Adrenal gland (tissue), 12 donors: ENCODE data around the gene KAZALD1. TPM values are rescaled to one million over a fixed set of nuclear protein-coding genes. Genes with fewer than 3 reads are reported as not detected.
"Not testable (repeated sequence)": the region's sequence is repeated elsewhere in the genome, so short reads cannot be mapped to it uniquely, and the experiment has no call there.

ENCODE experiments used
- DNase-seq, 7 donors: peaks; one replicate each; pipeline ENCODE4 v3.0.0-alpha.2; 2019 to 2020
- H3K27ac ChIP-seq, 5 donors: fragments of 200-600 bp; sonication (generic) in 4 of 5; 1 replicate in 3 of 5; 2 replicates in 2 of 5; pipeline versions ENCODE4 v1.5.1 to v1.8.0; 2016 to 2020; ENCODE audit warnings: mild to moderate bottlenecking in 1 of 5
- H3K27me3 ChIP-seq: fragments of 200-600 bp; 2 replicates; pipeline ENCODE4 v1.8.0; 2021
- H3K36me3 ChIP-seq, 2 donors: fragments of 200-600 bp; replicated peaks in 1 of 2; 1 replicate in 1 of 2; 2 replicates in 1 of 2; pipeline versions ENCODE4 v1.5.1 to v1.8.0; 2018 to 2022
- H3K4me1 ChIP-seq, 2 donors: fragments of 200-600 bp; replicated peaks in 1 of 2; 1 replicate in 1 of 2; 2 replicates in 1 of 2; pipeline versions ENCODE4 v1.5.1 to v1.8.0; 2018 to 2021
- H3K4me3 ChIP-seq, 4 donors: fragments of 200-600 bp; sonication (generic) in 3 of 4; one replicate each; pipeline ENCODE4 v1.5.1; 2016 to 2018
- H3K9me3 ChIP-seq, 3 donors: fragments of 200-600 bp; sonication (generic) in 1 of 3; replicated peaks in 1 of 3; 1 replicate in 2 of 3; 2 replicates in 1 of 3; pipeline versions ENCODE4 v1.5.1 to v1.8.0; 2016 to 2021
- POLR2A ChIP-seq, 2 donors: fragments of 450-650 bp; IDR thresholded peaks; one replicate each; pipeline ENCODE4 v1.6.1; 2017; ENCODE audit warnings: antibody characterized with exemption in 2 of 2, mild to moderate bottlenecking in 2 of 2, moderate library complexity in 1 of 2
- WGBS, 4 donors: extraction: QIAGEN DNeasy Blood & Tissue Kit in 2 of 4; methylation state at CpG; one replicate each; pipeline versions ENCODE4 v1.1.5 to v1.1.7; 2013 to 2017; 5-methylcytosine and 5-hydroxymethylcytosine counted together
- intact Hi-C, 2 donors: fragments of 100-400 bp; cut with DNase I; formaldehyde crosslinking; loops; one replicate each; pipeline versions ENCODE4 v1.14.1 to v1.15.0; 2022 to 2023
- polyA plus RNA-seq, 3 donors: library from polyadenylated mRNA; stranded (reverse); fragments of 200-250 nt in 2 of 3; fragments of 350-450 nt in 1 of 3; fragmentation: Illumina TruSeq in 1 of 3; extraction: RNeasy Lipid Tissue Mini Kit (QIAGEN cat#74804) in 1 of 3; gene quantifications; one replicate each; pipeline ENCODE4 v1.2.3, GENCODE V29; 2013 to 2014
- total RNA-seq, 9 donors: library from RNA; depleted of rRNA in 4 of 9; stranded (reverse); fragments of >200 nt in 4 of 9; fragments of 120-200 nt in 1 of 9; fragmentation: NEBNext Ultra II Directional in 1 of 9; extraction: Animal tissue kit (Norgen Biotek cat#: 25700) in 1 of 9; gene quantifications; one replicate each; pipeline versions ENCODE4 v1.1.0 to v1.2.4, GENCODE V29; 2013 to 2023
- TF ChIP-seq, protein P1 (sequence below), 6 experiments: fragments of 450-650 bp in 4 of 6; fragments of 200-600 bp in 2 of 6; sonication (generic) in 1 of 6; IDR thresholded peaks; 1 replicate in 5 of 6; 2 replicates in 1 of 6; pipeline versions ENCODE4 v1.5.1 to v1.8.0; 2016 to 2021; ENCODE audit warnings: antibody characterized with exemption in 6 of 6, mild to moderate bottlenecking in 2 of 6, moderate library complexity in 1 of 6
- donor health status: healthy with polysubstance abuse.
- donor health status: Bipolar disorder and iron deficiency.
- donor health status: DM: yes; HTN: yes; CAD: no.
- donor health status: DM: no; HTN: no; CAD: no.
- donor health status: DM: no; HTN: no; CAD: no.
- donor health status: DM: yes; HTN: yes; CAD: no.

Gene KAZALD1
- total and polyA plus RNA-seq, 12 donors: 0.55 to 5.4 (median 2.1) TPM

DNA sequence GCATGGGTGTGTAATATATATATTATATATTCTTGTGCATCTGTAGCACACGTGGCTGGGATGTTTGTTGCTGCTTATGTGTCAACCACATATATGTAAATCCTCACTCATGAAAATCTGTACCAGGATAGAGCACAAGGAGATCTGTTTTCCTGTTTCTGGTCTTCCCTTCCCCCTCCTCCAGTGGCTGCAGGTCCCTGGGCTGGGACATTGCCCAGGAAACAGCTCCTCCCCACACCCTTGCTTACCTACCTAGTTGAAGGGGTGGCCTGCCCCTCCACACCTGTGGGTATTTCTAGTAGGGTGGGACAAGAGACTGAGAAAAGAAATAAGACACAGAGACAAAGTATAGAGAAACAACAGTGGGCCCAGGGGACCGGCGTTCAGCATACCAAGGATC is 28.5 kb upstream of the KAZALD1 start:
- no peaks in the 10 kb centered on the region for H3K27me3 ChIP-seq
- peak overlapping the region in 1 of 4 donors; percentile 69 for H3K4me3 ChIP-seq
- peak overlapping the region in 4 of 5 donors; percentile 86 to 98 (median 94) for H3K27ac ChIP-seq
- H3K4me1 ChIP-seq: peaks cover 14 to 26% of the 10 kb centered on the region in 2 donors
- WGBS, 4 donors: 68 to 73% (median 73%) methylated on average over 3 of the region's 3 CpGs
- peaks cover 0 to 38% of the 10 kb centered on the region in 2 donors for H3K36me3 ChIP-seq
- intact Hi-C loops: no loop called here
- DNase-seq: no peak
- H3K9me3 ChIP-seq: no peaks in the 10 kb centered on the region
- TF ChIP-seq, protein P1, sequence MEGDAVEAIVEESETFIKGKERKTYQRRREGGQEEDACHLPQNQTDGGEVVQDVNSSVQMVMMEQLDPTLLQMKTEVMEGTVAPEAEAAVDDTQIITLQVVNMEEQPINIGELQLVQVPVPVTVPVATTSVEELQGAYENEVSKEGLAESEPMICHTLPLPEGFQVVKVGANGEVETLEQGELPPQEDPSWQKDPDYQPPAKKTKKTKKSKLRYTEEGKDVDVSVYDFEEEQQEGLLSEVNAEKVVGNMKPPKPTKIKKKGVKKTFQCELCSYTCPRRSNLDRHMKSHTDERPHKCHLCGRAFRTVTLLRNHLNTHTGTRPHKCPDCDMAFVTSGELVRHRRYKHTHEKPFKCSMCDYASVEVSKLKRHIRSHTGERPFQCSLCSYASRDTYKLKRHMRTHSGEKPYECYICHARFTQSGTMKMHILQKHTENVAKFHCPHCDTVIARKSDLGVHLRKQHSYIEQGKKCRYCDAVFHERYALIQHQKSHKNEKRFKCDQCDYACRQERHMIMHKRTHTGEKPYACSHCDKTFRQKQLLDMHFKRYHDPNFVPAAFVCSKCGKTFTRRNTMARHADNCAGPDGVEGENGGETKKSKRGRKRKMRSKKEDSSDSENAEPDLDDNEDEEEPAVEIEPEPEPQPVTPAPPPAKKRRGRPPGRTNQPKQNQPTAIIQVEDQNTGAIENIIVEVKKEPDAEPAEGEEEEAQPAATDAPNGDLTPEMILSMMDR (IDR thresholded peaks at IDR 0.05): no peak
- TF ChIP-seq POLR2A (IDR thresholded peaks at IDR 0.05): no peak

DNA sequence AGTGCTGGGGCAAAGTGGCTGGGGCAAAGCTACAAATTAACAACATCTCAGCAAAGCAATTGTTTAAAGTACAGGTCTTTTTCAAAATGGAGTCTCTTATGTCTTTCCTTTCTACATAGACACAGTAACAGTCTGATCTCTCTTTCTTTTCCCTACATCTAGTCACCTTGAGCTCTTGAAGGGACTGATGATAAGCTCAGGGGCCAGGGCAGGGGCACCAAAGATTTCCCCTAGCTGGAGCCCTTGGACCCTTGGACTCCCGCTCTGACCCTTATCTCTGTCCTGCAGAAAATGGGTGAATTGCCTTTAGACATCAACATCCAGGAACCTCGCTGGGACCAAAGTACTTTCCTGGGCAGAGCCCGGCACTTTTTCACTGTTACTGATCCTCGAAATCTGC is 27.4 kb upstream of the KAZALD1 start:
- H3K27ac ChIP-seq, H3K9me3 ChIP-seq, H3K27me3 ChIP-seq, DNase-seq, H3K4me3 ChIP-seq, intact Hi-C loops: not testable (repeated sequence)
- H3K4me1 ChIP-seq: peaks cover 14 to 26% of the 10 kb centered on the region in 2 donors
- peaks cover 0 to 49% of the 10 kb centered on the region in 2 donors for H3K36me3 ChIP-seq
- 91 to 98% (median 96%) methylated on average over 4 of the region's 4 CpGs for WGBS, 4 donors

DNA sequence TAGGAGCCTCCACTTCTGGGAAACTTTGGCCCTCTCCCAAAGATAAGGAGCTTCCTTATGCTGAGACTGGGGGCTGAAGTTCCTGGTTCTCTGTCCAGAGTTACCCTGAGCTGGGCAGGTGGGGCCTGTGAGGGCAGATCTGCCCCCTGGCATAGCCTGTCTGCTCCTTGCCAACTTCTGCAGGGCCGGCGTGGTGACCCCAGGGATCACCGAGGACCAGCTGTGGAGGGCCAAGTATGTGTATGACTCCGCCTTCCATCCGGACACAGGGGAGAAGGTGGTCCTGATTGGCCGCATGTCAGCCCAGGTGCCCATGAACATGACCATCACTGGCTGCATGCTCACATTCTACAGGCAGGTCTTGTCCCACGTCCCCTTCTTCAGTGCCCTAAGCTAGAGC is 26.5 kb upstream of the KAZALD1 start:
- TF ChIP-seq POLR2A (IDR thresholded peaks at IDR 0.05): no peak
- TF ChIP-seq, protein P1 (IDR thresholded peaks at IDR 0.05): no peak
- H3K36me3 ChIP-seq: peaks cover 0 to 56% of the 10 kb centered on the region in 2 donors
- no peaks in the 10 kb centered on the region for H3K27me3 ChIP-seq
- no peak for DNase-seq
- peaks cover 14 to 25% of the 10 kb centered on the region in 2 donors for H3K4me1 ChIP-seq
- 86 to 94% (median 91%) methylated on average over 3 to 7 of the region's 7 CpGs for WGBS, 4 donors
- intact Hi-C loops: no loop called here
- H3K9me3 ChIP-seq: no peaks in the 10 kb centered on the region
- H3K4me3 ChIP-seq: no peak overlapping the region
- no peak overlapping the region for H3K27ac ChIP-seq

GRCh38 chr10:101035916-101036702 is 25.7 kb upstream of the KAZALD1 start:
- H3K27ac ChIP-seq: no peak overlapping the region
- no peaks in the 10 kb centered on the region for H3K27me3 ChIP-seq
- WGBS, 4 donors: 85 to 88% (median 88%) methylated on average over 10 of the region's 10 CpGs
- no peak overlapping the region for H3K4me3 ChIP-seq
- no peak for DNase-seq
- TF ChIP-seq POLR2A (IDR thresholded peaks at IDR 0.05): no peak
- TF ChIP-seq, protein P1 (IDR thresholded peaks at IDR 0.05): no peak
- H3K4me1 ChIP-seq: peaks cover 10 to 18% of the 10 kb centered on the region in 2 donors
- H3K36me3 ChIP-seq: peaks cover 0 to 56% of the 10 kb centered on the region in 2 donors
- intact Hi-C loops: no loop called here
- H3K9me3 ChIP-seq: no peaks in the 10 kb centered on the region

DNA sequence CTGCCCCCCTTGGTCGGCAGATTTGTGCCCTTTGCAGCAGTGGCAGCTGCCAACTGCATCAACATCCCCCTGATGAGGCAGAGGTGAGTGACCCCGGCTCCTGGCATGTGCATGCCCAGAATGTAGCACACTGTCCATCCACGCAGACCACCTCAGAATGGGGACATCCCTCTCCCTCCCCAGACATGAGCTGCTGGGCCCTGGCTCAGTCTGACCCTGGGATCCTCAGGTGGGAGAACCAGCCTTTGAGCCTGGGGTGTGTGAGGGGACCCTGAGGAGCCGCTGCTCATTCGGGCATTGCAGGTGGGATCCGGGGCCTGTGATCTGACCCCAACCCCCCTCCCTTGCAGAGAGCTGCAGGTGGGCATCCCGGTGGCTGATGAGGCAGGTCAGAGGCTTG is 25.1 kb upstream of the KAZALD1 start:
- no peak for DNase-seq
- Histone ChIP-seq H3K4me3 (no peak overlapping the region), H3K9me3 (no peaks in the 10 kb centered on the region), H3K4me1 (peaks cover 6 to 20% of the 10 kb centered on the region in 2 donors), H3K27me3 (no peaks in the 10 kb centered on the region), H3K27ac (no peak overlapping the region), H3K36me3 (peaks cover 0 to 56% of the 10 kb centered on the region in 2 donors)
- intact Hi-C loops: no loop called here
- no peak for TF ChIP-seq POLR2A (IDR thresholded peaks at IDR 0.05)
- TF ChIP-seq, protein P1 (IDR thresholded peaks at IDR 0.05): no peak
- WGBS, 4 donors: 81 to 93% (median 87%) methylated on average over 3 to 7 of the region's 7 CpGs
